WTC11 (cell line): ENCODE data around the gene MTM1. TPM values are rescaled to one million over a fixed set of nuclear protein-coding genes. Genes with fewer than 3 reads are reported as not detected.
A peak's percentile ranks its signal among the peaks of the same experiment; 100 is the strongest.

Experiments used
- ATAC-seq: fragments of 200-7000 bp; cut with Tn5 transposase; 2 replicates; pipeline ENCODE4 v1.10.0; 2021; ENCODE audit warnings: mild to moderate bottlenecking, moderate library complexity
- CTCF ChIA-PET: fragments of 300-600 bp; sonication (Branson Sonifier 250); formaldehyde crosslinking; loops from one replicate; lab custom pipeline; 2021; ENCODE audit warnings: antibody characterized with exemption; lab: Charles Lee
- POLR2A ChIA-PET: fragments of 350-600 bp; sonication (Branson Sonifier 250); formaldehyde crosslinking; loops from one replicate; lab custom pipeline; 2021; ENCODE audit warnings: antibody characterized with exemption; lab: Charles Lee
- DNase-seq: peaks from one replicate; pipeline ENCODE4 v3.0.0; 2021; ENCODE audit warnings: low spot score
- H3K27ac Mint-ChIP-seq: 2 replicates; pipeline ENCODE4 v1.8.0; 2021; ENCODE audit warnings: mixed read lengths
- H3K27me3 Mint-ChIP-seq: 2 replicates; pipeline ENCODE4 v1.8.0; 2021; ENCODE audit warnings: low read depth, mild to moderate bottlenecking, moderate library complexity, mixed read lengths
- H3K36me3 Mint-ChIP-seq: 2 replicates; pipeline ENCODE4 v1.8.0; 2021; ENCODE audit warnings: mixed read lengths
- H3K4me1 Mint-ChIP-seq: 2 replicates; pipeline ENCODE4 v1.8.0; 2022; ENCODE audit warnings: mixed read lengths
- H3K4me3 Mint-ChIP-seq: 2 replicates; pipeline ENCODE4 v1.8.0; 2021; ENCODE audit warnings: mild to moderate bottlenecking, moderate library complexity, mixed read lengths
- H3K9me3 Mint-ChIP-seq: 2 replicates; pipeline ENCODE4 v1.8.0; 2021; ENCODE audit warnings: mixed read lengths
- ATF2 ChIP-seq: sonication (generic); formaldehyde crosslinking; IDR thresholded peaks from 2 replicates; pipeline ENCODE4 v1.8.1; 2022; ENCODE audit warnings: low read depth, missing genetic modification reagents, borderline replicate concordance
- ATF6 ChIP-seq: sonication (generic); formaldehyde crosslinking; IDR thresholded peaks from 2 replicates; pipeline ENCODE4 v1.8.1; 2023; ENCODE audit warnings: mild to moderate bottlenecking, missing genetic modification reagents
- E2F5 ChIP-seq: sonication (generic); formaldehyde crosslinking; IDR thresholded peaks from 2 replicates; pipeline ENCODE4 v1.8.1; 2022; ENCODE audit warnings: mild to moderate bottlenecking, moderate library complexity, missing genetic modification reagents
- ESRRA ChIP-seq: sonication (generic); formaldehyde crosslinking; IDR thresholded peaks from 2 replicates; pipeline ENCODE4 v1.8.1; 2022; ENCODE audit warnings: mild to moderate bottlenecking, missing genetic modification reagents, borderline replicate concordance
- FOXJ3 ChIP-seq: sonication (generic); formaldehyde crosslinking; IDR thresholded peaks from 2 replicates; pipeline ENCODE4 v1.9.0; 2021; ENCODE audit warnings: missing genetic modification reagents, mild to moderate bottlenecking, borderline replicate concordance
- MXD4 ChIP-seq: fragments of 250-450 bp; sonication (Bioruptor Pico); IDR thresholded peaks from 2 replicates; pipeline ENCODE4 v1.8.0; 2021; ENCODE audit warnings: mild to moderate bottlenecking, moderate library complexity, borderline replicate concordance
- NFE2L1 ChIP-seq: sonication (generic); formaldehyde crosslinking; IDR thresholded peaks from 2 replicates; pipeline ENCODE4 v1.8.1; 2023; ENCODE audit warnings: missing genetic modification reagents
- NR2C2 ChIP-seq: sonication (generic); formaldehyde crosslinking; IDR thresholded peaks from 2 replicates; pipeline ENCODE4 v1.8.0; 2022; ENCODE audit warnings: mild to moderate bottlenecking, missing genetic modification reagents
- PRRX2 ChIP-seq: fragments of 250-450 bp; sonication (Bioruptor Pico); IDR thresholded peaks from 2 replicates; pipeline ENCODE4 v1.8.0; 2021; ENCODE audit warnings: mild to moderate bottlenecking
- RELA ChIP-seq: sonication (generic); formaldehyde crosslinking; IDR thresholded peaks from 2 replicates; pipeline ENCODE4 v1.8.1; 2022; ENCODE audit warnings: missing genetic modification reagents, mild to moderate bottlenecking, borderline replicate concordance
- STAT6 ChIP-seq: sonication (generic); formaldehyde crosslinking; conservative IDR thresholded peaks from 2 replicates; pipeline ENCODE4 v1.8.1; 2023; ENCODE audit warnings: mild to moderate bottlenecking, low read depth, missing genetic modification reagents, moderate library complexity
- TEAD4 ChIP-seq: sonication (generic); formaldehyde crosslinking; IDR thresholded peaks from 2 replicates; pipeline ENCODE4 v1.8.0; 2022; ENCODE audit warnings: mild to moderate bottlenecking, missing genetic modification reagents
- TP53 ChIP-seq: sonication (generic); formaldehyde crosslinking; IDR thresholded peaks from 2 replicates; pipeline ENCODE4 v1.8.1; 2023; ENCODE audit warnings: mild to moderate bottlenecking, missing genetic modification reagents
- USF1 ChIP-seq: sonication (generic); formaldehyde crosslinking; IDR thresholded peaks from 2 replicates; pipeline ENCODE4 v1.8.0; 2022; ENCODE audit warnings: mild to moderate bottlenecking, missing genetic modification reagents
- USF2 ChIP-seq: sonication (generic); formaldehyde crosslinking; IDR thresholded peaks from 2 replicates; pipeline ENCODE4 v1.8.1; 2023; ENCODE audit warnings: mild to moderate bottlenecking, missing genetic modification reagents, moderate library complexity
- ZBTB21 ChIP-seq: sonication (generic); formaldehyde crosslinking; IDR thresholded peaks from 2 replicates; pipeline ENCODE4 v1.8.1; 2023; ENCODE audit warnings: mild to moderate bottlenecking, missing genetic modification reagents, borderline replicate concordance
- total RNA-seq: library from RNA; stranded (reverse); gene quantifications from 3 replicates; pipeline ENCODE4 v1.2.3, GENCODE V29; 2021
- TF ChIP-seq, protein P1 (sequence below): sonication (generic); formaldehyde crosslinking; IDR thresholded peaks from 2 replicates; pipeline ENCODE4 v1.8.0; 2023; ENCODE audit warnings: missing genetic modification reagents

The MTM1 gene
- total RNA-seq, 1 experiment from 2014 or later: 10.4 TPM

- no peak overlapping the region for H3K27ac Mint-ChIP-seq
These were observed 123.9 kb downstream of the MTM1 start for GRCh38 chrX:150692296-150692695.

More at GRCh38 chrX:150692296-150692695, 123.9 kb downstream of the MTM1 start:
- Mint-ChIP-seq H3K27me3 (no peaks in the 10 kb centered on the region), H3K36me3 (no peaks in the 10 kb centered on the region), H3K4me3 (peak overlapping the region; percentile 71), H3K9me3 (peaks cover 4% of the 10 kb centered on the region), H3K4me1 (peaks cover 31% of the 10 kb centered on the region)
- no peak for ATAC-seq
- TF ChIP-seq TP53 (CRISPR knock-in tag): no peak
- no peak for TF ChIP-seq TEAD4
- no peak for TF ChIP-seq FOXJ3
- no peak for TF ChIP-seq NR2C2 (CRISPR knock-in tag)
- TF ChIP-seq MXD4 (CRISPR knock-in tag): no peak
- TF ChIP-seq USF1 (CRISPR knock-in tag): no peak
- TF ChIP-seq E2F5 (CRISPR knock-in tag): no peak
- no peak for TF ChIP-seq USF2 (CRISPR knock-in tag)
- TF ChIP-seq ATF2 (CRISPR knock-in tag): no peak
- TF ChIP-seq ATF6 (CRISPR knock-in tag): no peak
- TF ChIP-seq, protein P1, sequence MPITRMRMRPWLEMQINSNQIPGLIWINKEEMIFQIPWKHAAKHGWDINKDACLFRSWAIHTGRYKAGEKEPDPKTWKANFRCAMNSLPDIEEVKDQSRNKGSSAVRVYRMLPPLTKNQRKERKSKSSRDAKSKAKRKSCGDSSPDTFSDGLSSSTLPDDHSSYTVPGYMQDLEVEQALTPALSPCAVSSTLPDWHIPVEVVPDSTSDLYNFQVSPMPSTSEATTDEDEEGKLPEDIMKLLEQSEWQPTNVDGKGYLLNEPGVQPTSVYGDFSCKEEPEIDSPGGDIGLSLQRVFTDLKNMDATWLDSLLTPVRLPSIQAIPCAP (CRISPR knock-in tag): no peak
- no peak for TF ChIP-seq ZBTB21 (CRISPR knock-in tag)
- no peak for TF ChIP-seq NFE2L1
- no peak for TF ChIP-seq STAT6 (CRISPR knock-in tag)
- no peak for TF ChIP-seq PRRX2 (CRISPR knock-in tag)
- no peak for TF ChIP-seq RELA (CRISPR knock-in tag)
- no peak for TF ChIP-seq ESRRA (CRISPR knock-in tag)
- ChIA-PET CTCF (interaction anchor here (1.1 to 3.1 kb wide), 2 partner anchors 9 to 753 kb away, joined by 3 to 13 read pairs; no protein-coding TSS in a partner anchor), POLR2A (no interaction called here)
- DNase-seq: no peak
